AG10803 (cell line): ENCODE measurements around the gene GTF2A1L.
A peak's percentile ranks its signal among the peaks of the same experiment; 100 is the strongest.
"Not testable (repeated sequence)": the region's sequence is repeated elsewhere in the genome, so short reads cannot be mapped to it uniquely, and the experiment has no call there.

Experiments used
- DNase-seq: peaks from one replicate; pipeline ENCODE4 v3.0.0; 2010; ENCODE audit warnings: low read depth
- H3K4me3 ChIP-seq: 2 replicates; pipeline ENCODE4 v1.5.1; 2011; ENCODE audit warnings: mild to moderate bottlenecking, low read length, control low read depth
- CTCF ChIP-seq: conservative IDR thresholded peaks from 2 replicates; pipeline ENCODE4 v1.5.1; 2011; ENCODE audit warnings: mild to moderate bottlenecking, low read length, control low read depth, inconsistent platforms

GTF2A1L gene

GRCh38 chr2:48592067-48592466 is 25.6 kb upstream of the GTF2A1L start:
- H3K4me3 ChIP-seq = no peak overlapping the region
- TF ChIP-seq CTCF = no peak
- no peak for DNase-seq

- not testable (repeated sequence) for H3K4me3 ChIP-seq, DNase-seq
These were observed 20.9 kb upstream of the GTF2A1L start for GRCh38 chr2:48596751-48597150.

- DNase-seq = no peak
- no peak for TF ChIP-seq CTCF
- H3K4me3 ChIP-seq = no peak overlapping the region
These were observed 20.2 kb upstream of the GTF2A1L start for GRCh38 chr2:48597492-48597891.

GRCh38 chr2:48600204-48600813 is 17.3 kb upstream of the GTF2A1L start:
- H3K4me3 ChIP-seq = no peak overlapping the region
- peak; percentile 87 for TF ChIP-seq CTCF
- DNase-seq = peak; percentile 36

- peak; percentile 84 for DNase-seq
- TF ChIP-seq CTCF = no peak
- H3K4me3 ChIP-seq = no peak overlapping the region
These were observed 16.7 kb upstream of the GTF2A1L start for GRCh38 chr2:48600917-48601316.

GRCh38 chr2:48601349-48601748 is 16.3 kb upstream of the GTF2A1L start:
- no peak for DNase-seq

GRCh38 chr2:48605482-48606175 is 12.0 kb upstream of the GTF2A1L start:
- DNase-seq = no peak
- no peak for TF ChIP-seq CTCF
- no peak overlapping the region for H3K4me3 ChIP-seq

More at GRCh38 chr2:48601349-48601748, 16.3 kb upstream of the GTF2A1L start:
- TF ChIP-seq CTCF = peak; percentile 52
- H3K4me3 ChIP-seq = no peak overlapping the region
